ENCODE results near the gene MGST3.
"Not testable (repeated sequence)": the region's sequence is repeated elsewhere in the genome, so short reads cannot be mapped to it uniquely, and the experiment has no call there.

MGST3 gene

GRCh38 chr1:165698761-165699052 lies 67.7 kb downstream of the MGST3 start:
- DNase-seq: no peak

- DNase-seq: no peak
These were observed 68.5 kb downstream of the MGST3 start for GRCh38 chr1:165699577-165699976.

DNA sequence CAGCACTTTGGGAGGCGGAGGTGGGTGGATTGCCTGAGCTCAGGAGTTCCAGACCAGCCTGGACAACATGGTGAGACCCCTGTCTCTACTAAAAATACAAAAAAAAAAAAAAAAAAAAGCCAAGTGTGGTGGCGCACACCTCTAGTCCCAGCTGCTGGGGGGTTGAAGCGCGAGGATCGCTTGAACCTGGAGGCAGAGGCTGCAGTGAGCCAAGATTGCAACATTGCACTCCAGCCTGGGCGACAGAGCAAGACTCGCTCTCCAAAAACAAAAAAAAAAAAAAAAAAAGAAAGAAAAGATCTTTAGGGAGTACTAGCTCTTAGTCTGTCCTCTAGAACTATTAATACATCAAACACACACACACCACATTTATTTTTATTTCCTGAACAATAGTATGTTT lies 70.9 kb downstream of the MGST3 start:
- not testable (repeated sequence) for DNase-seq

DNA sequence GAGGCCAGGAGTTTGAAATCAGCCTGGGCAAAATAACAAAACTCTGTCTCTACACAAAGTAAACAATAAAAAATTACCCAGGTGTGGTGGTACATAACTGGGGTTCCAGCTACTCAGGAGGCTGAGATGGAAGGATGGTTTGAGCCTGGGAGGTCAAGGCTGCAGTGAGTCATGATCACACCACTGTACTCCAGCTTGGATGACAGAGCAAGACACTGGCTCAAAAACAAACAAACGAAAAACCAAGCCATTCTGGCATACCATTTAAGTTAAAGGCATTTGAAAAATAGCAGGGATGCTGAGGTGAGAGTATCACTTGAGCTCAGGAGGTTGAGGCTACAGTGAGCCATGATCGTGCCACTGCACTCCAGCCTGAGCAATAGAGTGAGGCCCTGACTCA lies 72.6 kb downstream of the MGST3 start:
- no peak for DNase-seq
